ENCODE results near the gene SKIL.

- TF ChIP-seq CTCF (conservative IDR thresholded peaks at IDR 0.05; ENCODE audit: low read length) (no peak), EZH2phosphoT487 (IDR thresholded peaks at IDR 0.05; ENCODE audit: borderline replicate concordance) (no peak)
Measured at GRCh38 chr3:170317954-170318353, 39.6 kb upstream of the SKIL start.

All from Loucy (cell line).